ENCODE results near the gene SMYD4. TPM values are rescaled to one million over a fixed set of nuclear protein-coding genes. Genes with fewer than 3 reads are reported as not detected.
"Not testable (repeated sequence)": the region's sequence is repeated elsewhere in the genome, so short reads cannot be mapped to it uniquely, and the experiment has no call there.

Gene SMYD4
- total and polyA plus RNA-seq, 2 donors (not counting 1 experiment from before 2014, with no cell fraction given) = 5.1 to 11.6 TPM

GRCh38 chr17:1861391-1862010 lies 31.8 kb upstream of the SMYD4 start:
- no peaks in the 10 kb centered on the region for H4K20me1 ChIP-seq (ENCODE audit: control insufficient read depth, extremely low read depth, insufficient read depth, low read length)
- no peaks in the 10 kb centered on the region for H3K36me3 ChIP-seq (ENCODE audit: control insufficient read depth, insufficient read depth, low read length)
- no peaks in the 10 kb centered on the region for H3K4me1 ChIP-seq (ENCODE audit: control insufficient read depth, extremely low read depth, insufficient read depth, low read length)
- no peaks in the 10 kb centered on the region for H3K27me3 ChIP-seq (ENCODE audit: control insufficient read depth, insufficient read depth, low read length)
- H3K4me2 ChIP-seq (ENCODE audit: extremely low read depth, insufficient read depth, low read length) = no peak overlapping the region
- H2AFZ ChIP-seq (ENCODE audit: low read length) = no peak overlapping the region
- H3K27ac ChIP-seq (ENCODE audit: insufficient read depth, low read length) = no peak overlapping the region
- no peak overlapping the region for H3K4me3 ChIP-seq (replicated peaks in 1 of 4; ENCODE audit: control extremely low read depth in 1 of 4, insufficient read depth in 1 of 4, low read depth in 3 of 4, low read length in 4 of 4)
- no peaks in the 10 kb centered on the region for H3K9me3 ChIP-seq (ENCODE audit: control insufficient read depth, insufficient read depth, low read depth, low read length)
- H3K79me2 ChIP-seq (ENCODE audit: control insufficient read depth, insufficient read depth, low read length) = no peaks in the 10 kb centered on the region
- no peak for DNase-seq (ENCODE audit: low read depth in 2 of 2)
- no peak overlapping the region for H3K9ac ChIP-seq (ENCODE audit: insufficient read depth, low read length)
- TF ChIP-seq CTCF (conservative IDR thresholded peaks at IDR 0.05 in 1 of 2, IDR thresholded peaks at IDR 0.05 in 1 of 2; ENCODE audit: low read depth in 1 of 2, low read length in 2 of 2) (no peak), EZH2 (IDR thresholded peaks at IDR 0.05; ENCODE audit: low read length, missing control alignments) (no peak)

- Histone ChIP-seq H3K27me3 (ENCODE audit: control insufficient read depth, insufficient read depth, low read length) (no peaks in the 10 kb centered on the region), H3K4me1 (ENCODE audit: control insufficient read depth, extremely low read depth, insufficient read depth, low read length) (no peaks in the 10 kb centered on the region), H3K4me3 (replicated peaks in 1 of 4; ENCODE audit: control extremely low read depth in 1 of 4, insufficient read depth in 1 of 4, low read depth in 3 of 4, low read length in 4 of 4) (no peak overlapping the region), H2AFZ (ENCODE audit: low read length) (no peak overlapping the region), H3K4me2 (ENCODE audit: extremely low read depth, insufficient read depth, low read length) (no peak overlapping the region), H3K79me2 (ENCODE audit: control insufficient read depth, insufficient read depth, low read length) (no peaks in the 10 kb centered on the region), H4K20me1 (ENCODE audit: control insufficient read depth, extremely low read depth, insufficient read depth, low read length) (no peaks in the 10 kb centered on the region), H3K9me3 (ENCODE audit: control insufficient read depth, insufficient read depth, low read depth, low read length) (no peaks in the 10 kb centered on the region), H3K9ac (ENCODE audit: insufficient read depth, low read length) (no peak overlapping the region), H3K36me3 (ENCODE audit: control insufficient read depth, insufficient read depth, low read length) (no peaks in the 10 kb centered on the region), H3K27ac (ENCODE audit: insufficient read depth, low read length) (no peak overlapping the region)
- no peak for DNase-seq (ENCODE audit: low read depth in 2 of 2)
- TF ChIP-seq CTCF (conservative IDR thresholded peaks at IDR 0.05 in 1 of 2, IDR thresholded peaks at IDR 0.05 in 1 of 2; ENCODE audit: low read depth in 1 of 2, low read length in 2 of 2) (no peak), EZH2 (IDR thresholded peaks at IDR 0.05; ENCODE audit: low read length, missing control alignments) (no peak)
Measured at GRCh38 chr17:1860978-1861377, 31.3 kb upstream of the SMYD4 start.

GRCh38 chr17:1856462-1856861 lies 26.8 kb upstream of the SMYD4 start:
- H3K4me1 ChIP-seq (ENCODE audit: control insufficient read depth, extremely low read depth, insufficient read depth, low read length); DNase-seq (ENCODE audit: low read depth in 2 of 2); H3K79me2 ChIP-seq (ENCODE audit: control insufficient read depth, insufficient read depth, low read length); H3K9ac ChIP-seq (ENCODE audit: insufficient read depth, low read length); H4K20me1 ChIP-seq (ENCODE audit: control insufficient read depth, extremely low read depth, insufficient read depth, low read length); H3K36me3 ChIP-seq (ENCODE audit: control insufficient read depth, insufficient read depth, low read length); H3K4me2 ChIP-seq (ENCODE audit: extremely low read depth, insufficient read depth, low read length); H3K4me3 ChIP-seq (replicated peaks in 1 of 4; ENCODE audit: control extremely low read depth in 1 of 4, insufficient read depth in 1 of 4, low read depth in 3 of 4, low read length in 4 of 4); H2AFZ ChIP-seq (ENCODE audit: low read length); H3K27ac ChIP-seq (ENCODE audit: insufficient read depth, low read length); H3K9me3 ChIP-seq (ENCODE audit: control insufficient read depth, insufficient read depth, low read depth, low read length); H3K27me3 ChIP-seq (ENCODE audit: control insufficient read depth, insufficient read depth, low read length): not testable (repeated sequence)

All from fibroblast of lung (primary cell).